MM.1S (cell line): ENCODE results near the gene L1CAM.

Experiments used
- DNase-seq: peaks from one replicate; pipeline ENCODE4 v3.0.0-alpha.2; 2015
- H2AFZ ChIP-seq: fragments of 300-600 bp; sonication (generic); 2 replicates; pipeline ENCODE4 v1.6.0; 2016; ENCODE audit warnings: antibody characterized with exemption, low read length
- H3F3A ChIP-seq: fragments of 300-600 bp; sonication (generic); 2 replicates; pipeline ENCODE4 v1.6.1; 2016; ENCODE audit warnings: mild to moderate bottlenecking, antibody characterized with exemption, low read length, moderate library complexity, mixed read lengths; ENCODE audit not compliant: insufficient read depth
- H3K27ac ChIP-seq: fragments of 300-600 bp; sonication (generic); 2 replicates; pipeline ENCODE4 v1.5.1; 2016; ENCODE audit warnings: mild to moderate bottlenecking, low read length
- H3K27me3 ChIP-seq: fragments of 300-600 bp; sonication (generic); replicated peaks from 2 replicates; pipeline ENCODE4 v1.6.0; 2016; ENCODE audit warnings: low read length; ENCODE audit not compliant: insufficient read depth
- H3K36me3 ChIP-seq: fragments of 300-600 bp; sonication (generic); replicated peaks from 2 replicates; pipeline ENCODE4 v1.6.1; 2016; ENCODE audit warnings: mild to moderate bottlenecking, low read length, mixed read lengths; ENCODE audit not compliant: insufficient read depth
- H3K4me1 ChIP-seq: fragments of 300-600 bp; sonication (generic); 2 replicates; pipeline ENCODE4 v1.6.1; 2016; ENCODE audit warnings: low read length, mixed read lengths
- H3K4me2 ChIP-seq: fragments of 300-600 bp; sonication (generic); 2 replicates; pipeline ENCODE4 v1.6.0; 2016; ENCODE audit warnings: low read depth, low read length
- H3K4me3 ChIP-seq: fragments of 300-600 bp; sonication (generic); 2 replicates; pipeline ENCODE4 v1.5.1; 2016; ENCODE audit warnings: low read length, mixed read lengths
- H3K79me2 ChIP-seq: fragments of 300-600 bp; sonication (generic); 2 replicates; pipeline ENCODE4 v1.6.1; 2016; ENCODE audit warnings: mixed run types, low read length, mixed read lengths
- H3K9ac ChIP-seq: fragments of 300-600 bp; sonication (generic); 2 replicates; pipeline ENCODE4 v1.6.1; 2016; ENCODE audit warnings: low read length, mixed read lengths
- H3K9me2 ChIP-seq: fragments of 300-600 bp; sonication (generic); replicated peaks from 2 replicates; pipeline ENCODE4 v1.6.1; 2016; ENCODE audit warnings: mild to moderate bottlenecking, low read length, mixed read lengths; ENCODE audit not compliant: insufficient read depth
- H3K9me3 ChIP-seq: fragments of 300-600 bp; sonication (generic); replicated peaks from 2 replicates; pipeline ENCODE4 v1.6.1; 2016; ENCODE audit warnings: mild to moderate bottlenecking, low read length, mixed read lengths; ENCODE audit not compliant: insufficient read depth
- H4K20me1 ChIP-seq: fragments of 300-600 bp; sonication (generic); 2 replicates; pipeline ENCODE4 v1.6.1; 2016; ENCODE audit warnings: mild to moderate bottlenecking, low read length, moderate library complexity, mixed read lengths; ENCODE audit not compliant: insufficient read depth
- EZH2 ChIP-seq: fragments of 300-600 bp; sonication (generic); optimal IDR thresholded peaks from 2 replicates; pipeline ENCODE3; 2017; ENCODE audit warnings: low read depth, mild to moderate bottlenecking, antibody characterized with exemption, low read length, mixed read lengths
- EZH2phosphoT487 ChIP-seq: fragments of 300-600 bp; sonication (generic); IDR thresholded peaks from 2 replicates; pipeline ENCODE4 v1.6.1; 2018; ENCODE audit warnings: antibody characterized with exemption, low read length
- TF ChIP-seq, protein P1 (sequence below): fragments of 300-600 bp; sonication (generic); IDR thresholded peaks from 2 replicates; pipeline ENCODE4 v1.5.1; 2016; ENCODE audit warnings: antibody characterized with exemption, low read length, mixed read lengths

Gene L1CAM

DNA sequence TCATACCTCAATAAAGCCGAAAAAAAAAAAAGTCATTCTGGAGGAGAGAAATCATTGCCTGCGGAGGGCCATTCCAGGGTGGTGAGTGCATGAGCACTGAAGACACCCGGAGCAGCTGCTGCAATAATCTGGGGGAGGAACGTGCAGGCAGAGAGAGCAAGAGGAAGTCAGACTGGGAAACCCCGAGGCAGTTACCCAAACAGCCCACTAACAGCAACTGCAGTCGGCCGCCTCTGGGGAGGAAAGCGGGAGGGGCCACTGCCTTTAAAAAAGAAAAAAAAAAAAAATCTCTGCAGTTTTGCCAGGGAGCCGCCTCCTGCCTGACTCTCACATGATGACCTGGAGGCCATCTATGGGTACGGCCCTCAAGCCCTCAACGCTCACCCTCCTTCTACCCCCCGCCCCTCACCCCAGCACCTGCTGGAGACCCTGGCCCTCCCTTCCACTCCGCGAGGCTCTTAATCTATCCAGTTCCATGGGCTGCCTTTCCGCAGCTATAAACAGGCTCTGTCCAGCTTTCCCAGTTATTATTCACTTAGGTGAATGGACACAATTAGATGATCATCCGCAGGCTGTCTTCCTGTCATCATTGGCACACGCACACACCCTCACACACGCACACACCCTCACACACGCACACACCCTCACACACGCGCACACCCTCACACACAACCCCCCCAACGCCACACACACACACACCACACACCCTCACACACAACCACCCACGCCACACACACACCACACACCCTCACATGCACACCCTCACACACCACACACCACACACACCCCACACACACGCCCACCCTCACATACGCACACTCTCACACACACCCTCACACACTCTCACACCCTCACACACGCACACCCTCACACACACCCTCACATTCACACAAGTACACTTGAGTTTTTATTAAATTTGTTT lies 15.1 kb upstream of the L1CAM start:
- no peak overlapping the region for H3K4me3 ChIP-seq
- H2AFZ ChIP-seq = no peak overlapping the region
- H3K9me3 ChIP-seq = no peaks in the 10 kb centered on the region
- peak; percentile 78 for DNase-seq
- H3K27ac ChIP-seq = no peak overlapping the region
- H3F3A ChIP-seq = peaks cover 3% of the 10 kb centered on the region; the same call in 1 of the 2 replicates
- no peaks in the 10 kb centered on the region for H3K79me2 ChIP-seq
- H4K20me1 ChIP-seq = no peaks in the 10 kb centered on the region
- no peaks in the 10 kb centered on the region for H3K27me3 ChIP-seq
- H3K4me2 ChIP-seq = peak overlapping the region; percentile 60
- no peak overlapping the region for H3K9ac ChIP-seq
- H3K36me3 ChIP-seq = no peaks in the 10 kb centered on the region
- no peaks in the 10 kb centered on the region for H3K9me2 ChIP-seq
- TF ChIP-seq, protein P1, sequence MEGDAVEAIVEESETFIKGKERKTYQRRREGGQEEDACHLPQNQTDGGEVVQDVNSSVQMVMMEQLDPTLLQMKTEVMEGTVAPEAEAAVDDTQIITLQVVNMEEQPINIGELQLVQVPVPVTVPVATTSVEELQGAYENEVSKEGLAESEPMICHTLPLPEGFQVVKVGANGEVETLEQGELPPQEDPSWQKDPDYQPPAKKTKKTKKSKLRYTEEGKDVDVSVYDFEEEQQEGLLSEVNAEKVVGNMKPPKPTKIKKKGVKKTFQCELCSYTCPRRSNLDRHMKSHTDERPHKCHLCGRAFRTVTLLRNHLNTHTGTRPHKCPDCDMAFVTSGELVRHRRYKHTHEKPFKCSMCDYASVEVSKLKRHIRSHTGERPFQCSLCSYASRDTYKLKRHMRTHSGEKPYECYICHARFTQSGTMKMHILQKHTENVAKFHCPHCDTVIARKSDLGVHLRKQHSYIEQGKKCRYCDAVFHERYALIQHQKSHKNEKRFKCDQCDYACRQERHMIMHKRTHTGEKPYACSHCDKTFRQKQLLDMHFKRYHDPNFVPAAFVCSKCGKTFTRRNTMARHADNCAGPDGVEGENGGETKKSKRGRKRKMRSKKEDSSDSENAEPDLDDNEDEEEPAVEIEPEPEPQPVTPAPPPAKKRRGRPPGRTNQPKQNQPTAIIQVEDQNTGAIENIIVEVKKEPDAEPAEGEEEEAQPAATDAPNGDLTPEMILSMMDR = no peak
- H3K4me1 ChIP-seq = 0 out of 2 replicates have a peak, but pooled peaks cover 9% of the 10 kb centered on the region

DNA sequence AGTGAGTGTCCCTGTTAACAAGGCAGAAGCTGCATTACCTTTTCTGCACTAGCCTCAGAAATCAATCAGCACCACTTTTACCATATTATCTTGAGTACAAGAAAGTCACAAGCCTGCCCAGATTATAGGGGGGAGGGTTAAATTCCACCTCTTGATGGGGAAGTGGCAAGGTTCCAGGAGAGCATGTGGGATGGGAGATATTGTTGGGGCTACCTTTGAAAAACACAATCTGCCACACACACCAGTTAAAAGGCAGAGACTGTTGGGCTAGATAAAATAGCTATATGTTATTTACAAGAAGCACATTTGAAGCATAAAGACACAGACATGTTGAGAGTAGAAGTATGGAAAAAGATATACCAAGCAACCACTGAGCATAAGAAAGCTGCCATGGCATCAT lies 11.9 kb upstream of the L1CAM start:
- Histone ChIP-seq H3K4me3 (no peak overlapping the region), H3K4me2 (no peak overlapping the region), H3K27ac (no peak overlapping the region), H3K79me2 (no peaks in the 10 kb centered on the region), H2AFZ (no peak overlapping the region), H3K9ac (no peak overlapping the region), H3K27me3 (0 out of 2 replicates have a peak, but pooled peaks cover 5% of the 10 kb centered on the region), H3K4me1 (0 out of 2 replicates have a peak, but pooled peaks cover 9% of the 10 kb centered on the region), H4K20me1 (no peaks in the 10 kb centered on the region), H3K9me2 (no peaks in the 10 kb centered on the region), H3K9me3 (no peaks in the 10 kb centered on the region), H3K36me3 (no peaks in the 10 kb centered on the region), H3F3A (peaks cover 3% of the 10 kb centered on the region; the same call in 1 of the 2 replicates)
- TF ChIP-seq EZH2phosphoT487 (no peak), EZH2 (no peak)
- TF ChIP-seq, protein P1 = no peak
- no peak for DNase-seq

DNA sequence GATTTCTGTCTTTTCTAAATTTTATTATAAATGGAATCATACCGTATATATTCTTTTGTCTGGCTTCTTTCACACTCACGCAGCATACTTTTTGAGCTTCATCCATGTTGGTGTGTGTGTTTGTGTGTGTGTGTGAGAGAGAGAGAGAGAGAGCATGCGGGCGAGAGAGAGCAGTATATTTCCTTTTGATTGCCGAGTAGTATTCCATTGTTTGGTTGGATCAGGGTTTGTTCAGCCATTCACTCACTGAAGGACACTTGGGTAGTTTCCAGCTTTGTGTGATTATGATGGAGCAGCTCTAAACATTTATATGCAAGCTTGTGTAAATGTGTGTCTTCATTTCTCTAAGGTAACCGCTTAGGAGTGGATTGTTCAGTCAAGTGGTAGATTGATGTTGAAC lies 3.1 kb upstream of the L1CAM start:
- Histone ChIP-seq H3K27me3 (peaks cover 22% of the 10 kb centered on the region), H3F3A (no peaks in the 10 kb centered on the region), H3K27ac (no peak overlapping the region), H3K4me3 (no peak overlapping the region), H3K4me2 (no peak overlapping the region), H3K9me3 (no peaks in the 10 kb centered on the region), H3K36me3 (no peaks in the 10 kb centered on the region), H4K20me1 (no peaks in the 10 kb centered on the region), H3K4me1 (no peaks in the 10 kb centered on the region), H3K9ac (no peak overlapping the region), H3K79me2 (no peaks in the 10 kb centered on the region), H2AFZ (no peak overlapping the region), H3K9me2 (no peaks in the 10 kb centered on the region)
- TF ChIP-seq, protein P1 = no peak
- TF ChIP-seq EZH2 = no peak
- no peak for TF ChIP-seq EZH2phosphoT487
- DNase-seq = no peak
